ENCODE data around the gene CTRL. TPM values are rescaled to one million over a fixed set of nuclear protein-coding genes. Genes with fewer than 3 reads are reported as not detected.

Gene CTRL
- polyA plus RNA-seq, 1 of the 3 experiments (the other 2 are of a cell fraction), result 1.9 TPM

- Histone ChIP-seq H3K9me3 (no peaks in the 10 kb centered on the region), H3F3A (replicated peaks; ENCODE audit: insufficient read depth) (peaks cover 14% of the 10 kb centered on the region), H4K20me1 (ENCODE audit: insufficient read depth) (peaks cover 12% of the 10 kb centered on the region), H3K4me3 (ENCODE audit: low read depth in 2 of 2, low read length in 1 of 2) (no peak overlapping the region), H3K27me3 (ENCODE audit: insufficient read depth) (no peaks in the 10 kb centered on the region), H3K27ac (ENCODE audit: low read depth in 2 of 2, low read length in 1 of 2) (no peak overlapping the region), H3K4me2 (no peak overlapping the region), H3K4me1 (ENCODE audit: control insufficient read depth in 1 of 2, insufficient read depth in 2 of 2, low read depth in 1 of 2, low read length in 1 of 2) (peaks cover 7 to 13% of the 10 kb centered on the region in 2 experiments; a peak in 2 of 4 replicates), H3K9ac (no peak overlapping the region), H3K9me2 (no peaks in the 10 kb centered on the region), H3K79me2 (ENCODE audit: insufficient read depth) (no peaks in the 10 kb centered on the region), H2AFZ (ENCODE audit: low read depth) (no peak overlapping the region), H3K36me3 (replicated peaks in 1 of 2; ENCODE audit: control insufficient read depth in 1 of 2, insufficient read depth in 2 of 2, low read length in 1 of 2) (peaks cover 12 to 66% of the 10 kb centered on the region in 2 experiments)
- DNase-seq, result no peak
- POLR2A ChIA-PET, result interaction anchor here (1.0 to 3.5 kb wide), 6 partner anchors 10 to 52 kb away, joined by 3 to 12 read pairs (median 6); partner anchors contain the start of gene EDC4
- CTCF ChIA-PET, result interaction anchor here (0.6 to 22.4 kb wide), 37 partner anchors 9 to 363 kb away, joined by 3 to 564 read pairs (median 5); partner anchors contain the start of genes CTRL, DDX28, DUS2 and EDC4
- TF ChIP-seq YY1 (IDR thresholded peaks at IDR 0.05; ENCODE audit: low read depth) (no peak), RFX5 (IDR thresholded peaks at IDR 0.05; ENCODE audit: low read length) (no peak), GATA2 (CRISPR knock-in tag; IDR thresholded peaks at IDR 0.05) (no peak), EZH2phosphoT487 (IDR thresholded peaks at IDR 0.05; ENCODE audit: borderline replicate concordance, low read depth) (no peak), CTCF (IDR thresholded peaks at IDR 0.05) (no peak), NRF1 (IDR thresholded peaks at IDR 0.05; ENCODE audit: low read depth, low read length) (no peak), USF2 (IDR thresholded peaks at IDR 0.05; ENCODE audit: borderline replicate concordance, low read depth, low read length) (no peak)
- TF ChIP-seq, protein P1, sequence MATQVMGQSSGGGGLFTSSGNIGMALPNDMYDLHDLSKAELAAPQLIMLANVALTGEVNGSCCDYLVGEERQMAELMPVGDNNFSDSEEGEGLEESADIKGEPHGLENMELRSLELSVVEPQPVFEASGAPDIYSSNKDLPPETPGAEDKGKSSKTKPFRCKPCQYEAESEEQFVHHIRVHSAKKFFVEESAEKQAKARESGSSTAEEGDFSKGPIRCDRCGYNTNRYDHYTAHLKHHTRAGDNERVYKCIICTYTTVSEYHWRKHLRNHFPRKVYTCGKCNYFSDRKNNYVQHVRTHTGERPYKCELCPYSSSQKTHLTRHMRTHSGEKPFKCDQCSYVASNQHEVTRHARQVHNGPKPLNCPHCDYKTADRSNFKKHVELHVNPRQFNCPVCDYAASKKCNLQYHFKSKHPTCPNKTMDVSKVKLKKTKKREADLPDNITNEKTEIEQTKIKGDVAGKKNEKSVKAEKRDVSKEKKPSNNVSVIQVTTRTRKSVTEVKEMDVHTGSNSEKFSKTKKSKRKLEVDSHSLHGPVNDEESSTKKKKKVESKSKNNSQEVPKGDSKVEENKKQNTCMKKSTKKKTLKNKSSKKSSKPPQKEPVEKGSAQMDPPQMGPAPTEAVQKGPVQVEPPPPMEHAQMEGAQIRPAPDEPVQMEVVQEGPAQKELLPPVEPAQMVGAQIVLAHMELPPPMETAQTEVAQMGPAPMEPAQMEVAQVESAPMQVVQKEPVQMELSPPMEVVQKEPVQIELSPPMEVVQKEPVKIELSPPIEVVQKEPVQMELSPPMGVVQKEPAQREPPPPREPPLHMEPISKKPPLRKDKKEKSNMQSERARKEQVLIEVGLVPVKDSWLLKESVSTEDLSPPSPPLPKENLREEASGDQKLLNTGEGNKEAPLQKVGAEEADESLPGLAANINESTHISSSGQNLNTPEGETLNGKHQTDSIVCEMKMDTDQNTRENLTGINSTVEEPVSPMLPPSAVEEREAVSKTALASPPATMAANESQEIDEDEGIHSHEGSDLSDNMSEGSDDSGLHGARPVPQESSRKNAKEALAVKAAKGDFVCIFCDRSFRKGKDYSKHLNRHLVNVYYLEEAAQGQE (IDR thresholded peaks at IDR 0.05; ENCODE audit: low read depth, low read length), result no peak
- 57% methylated on average over 6 of the region's 6 CpGs for WGBS (ENCODE audit: low lambda C conversion rate)
Measured at GRCh38 chr16:67883146-67883871, 48.4 kb downstream of the CTRL start.

All from SK-N-SH (cell line).